ENCODE measurements around the gene HS6ST3. TPM values are rescaled to one million over a fixed set of nuclear protein-coding genes. Genes with fewer than 3 reads are reported as not detected.

Gene HS6ST3
- total and polyA plus RNA-seq, 9 of the 15 experiments (the other 6 are each of a cell fraction or from before 2014, with no cell fraction given) = not detected

- TF ChIP-seq TRIM25 (IDR thresholded peaks at IDR 0.05; ENCODE audit: borderline replicate concordance) (no peak), CC2D1A (IDR thresholded peaks at IDR 0.05) (no peak), GMEB1 (CRISPR knock-in tag; IDR thresholded peaks at IDR 0.05) (no peak), NR2C2 (CRISPR knock-in tag; IDR thresholded peaks at IDR 0.05) (no peak), NR2C2 (tag; IDR thresholded peaks at IDR 0.05) (0 out of 2 replicates have a peak, but pooled peaks have one; percentile 24), CXXC5 (CRISPR knock-in tag; IDR thresholded peaks at IDR 0.05) (peak; percentile 86), DACH1 (IDR thresholded peaks at IDR 0.05; ENCODE audit: partially characterized antibody) (no peak), STAT5B (CRISPR knock-in tag; IDR thresholded peaks at IDR 0.05) (no peak), CBFB (CRISPR knock-in tag; IDR thresholded peaks at IDR 0.05) (peak; percentile 86), CBX3 (IDR thresholded peaks at IDR 0.05; ENCODE audit: borderline replicate concordance in 1 of 2, low read length in 2 of 2) (no peak), SMAD4 (CRISPR knock-in tag; conservative IDR thresholded peaks at IDR 0.05) (0 out of 2 replicates have a peak, but pooled peaks have one; percentile 29), HDAC1 (IDR thresholded peaks at IDR 0.05) (peak in 1 of 2 experiments; percentile 69; a peak in 1 of 4 replicates), MGA (IDR thresholded peaks at IDR 0.05) (peak; percentile 74)
These were observed 36.8 kb upstream of the HS6ST3 start, which contains the start of gene UGGT2 (continued) for GRCh38 chr13:96053003-96053703.
